DMS53 treated with DMSO at 0.1 percent for 48 hours (cell line): Measurements from ENCODE around the gene MBD5.

Experiments
- DNase-seq: peaks from one replicate; lab custom pipeline; 2025; ENCODE audit not compliant: unreplicated experiment; lab: John Stamatoyannopoulos, UW

Gene MBD5

GRCh38 chr2:148022882-148023281, 2.0 kb downstream of the MBD5 start:
- DNase-seq: no peak

GRCh38 chr2:148023861-148024260, 3.0 kb downstream of the MBD5 start:
- DNase-seq: no peak

GRCh38 chr2:148026573-148026972, 5.7 kb downstream of the MBD5 start:
- no peak for DNase-seq

GRCh38 chr2:148027822-148028221, 6.9 kb downstream of the MBD5 start:
- no peak for DNase-seq

- no peak for DNase-seq
These were observed 7.9 kb downstream of the MBD5 start for GRCh38 chr2:148028781-148029180.

- DNase-seq: no peak
These were observed 10.3 kb downstream of the MBD5 start for GRCh38 chr2:148031152-148031551.

- no peak for DNase-seq
These were observed 11.3 kb downstream of the MBD5 start for GRCh38 chr2:148032215-148032614.

- no peak for DNase-seq
These were observed 18.9 kb downstream of the MBD5 start for GRCh38 chr2:148039783-148040182.

GRCh38 chr2:148042219-148042618, 21.3 kb downstream of the MBD5 start:
- DNase-seq: no peak

GRCh38 chr2:148044322-148044721, 23.4 kb downstream of the MBD5 start:
- no peak for DNase-seq

GRCh38 chr2:148046802-148047201, 25.9 kb downstream of the MBD5 start:
- no peak for DNase-seq

- DNase-seq: no peak
These were observed 27.8 kb downstream of the MBD5 start for GRCh38 chr2:148048475-148049221.

- no peak for DNase-seq
These were observed 28.4 kb downstream of the MBD5 start for GRCh38 chr2:148049284-148049683.

- DNase-seq: no peak
These were observed 31.8 kb downstream of the MBD5 start for GRCh38 chr2:148052687-148053086.

GRCh38 chr2:148058641-148059040, 37.8 kb downstream of the MBD5 start:
- DNase-seq: no peak

GRCh38 chr2:148063633-148064032, 42.7 kb downstream of the MBD5 start:
- DNase-seq: no peak

GRCh38 chr2:148065936-148066335, 45.0 kb downstream of the MBD5 start:
- DNase-seq: no peak

GRCh38 chr2:148067801-148068200, 46.9 kb downstream of the MBD5 start:
- DNase-seq: no peak

- no peak for DNase-seq
These were observed 50.5 kb downstream of the MBD5 start for GRCh38 chr2:148071351-148071750.

GRCh38 chr2:148096012-148096411, 75.1 kb downstream of the MBD5 start:
- DNase-seq: no peak

- no peak for DNase-seq
These were observed 81.8 kb downstream of the MBD5 start for GRCh38 chr2:148102641-148103040.

GRCh38 chr2:148103946-148104345, 83.1 kb downstream of the MBD5 start:
- DNase-seq: no peak

- DNase-seq: no peak
These were observed 85.4 kb downstream of the MBD5 start for GRCh38 chr2:148106331-148106730.
